Retinal pigment epithelial cell (primary cell): Measurements from ENCODE around the gene POU6F1.

Experiments
- DNase-seq: peaks from one replicate; pipeline ENCODE4 v3.0.0-alpha.2; 2010; ENCODE audit warnings: low read depth
- H3K4me3 ChIP-seq: 2 replicates; pipeline ENCODE4 v1.5.1; 2011; ENCODE audit warnings: mild to moderate bottlenecking, low read length, control low read depth, moderate library complexity
- CTCF ChIP-seq: conservative IDR thresholded peaks from 2 replicates; pipeline ENCODE4 v1.5.1; 2011; ENCODE audit warnings: low read depth, low read length, control low read depth, inconsistent platforms

POU6F1 gene

DNA sequence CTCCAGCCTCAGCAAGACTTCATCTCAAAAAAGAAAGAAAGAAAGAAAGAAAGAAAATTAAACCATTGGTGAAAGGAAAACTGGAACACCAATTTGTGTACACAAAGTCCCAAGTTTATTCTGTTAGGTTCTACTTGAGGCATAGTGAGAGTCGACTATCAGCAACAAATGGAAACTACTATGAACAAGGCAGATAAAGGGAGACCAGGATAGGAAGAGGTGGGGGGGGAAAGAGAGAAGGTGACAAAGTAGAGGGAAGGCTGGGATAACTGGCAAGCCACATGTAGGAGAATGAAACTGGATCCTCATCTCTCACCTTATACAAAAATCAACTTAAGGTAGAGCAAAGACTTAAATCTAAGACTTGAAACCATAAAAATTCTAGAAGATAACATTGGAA lies 70.6 kb downstream of the POU6F1 start:
- no peak overlapping the region for H3K4me3 ChIP-seq
- no peak for TF ChIP-seq CTCF
- no peak for DNase-seq

DNA sequence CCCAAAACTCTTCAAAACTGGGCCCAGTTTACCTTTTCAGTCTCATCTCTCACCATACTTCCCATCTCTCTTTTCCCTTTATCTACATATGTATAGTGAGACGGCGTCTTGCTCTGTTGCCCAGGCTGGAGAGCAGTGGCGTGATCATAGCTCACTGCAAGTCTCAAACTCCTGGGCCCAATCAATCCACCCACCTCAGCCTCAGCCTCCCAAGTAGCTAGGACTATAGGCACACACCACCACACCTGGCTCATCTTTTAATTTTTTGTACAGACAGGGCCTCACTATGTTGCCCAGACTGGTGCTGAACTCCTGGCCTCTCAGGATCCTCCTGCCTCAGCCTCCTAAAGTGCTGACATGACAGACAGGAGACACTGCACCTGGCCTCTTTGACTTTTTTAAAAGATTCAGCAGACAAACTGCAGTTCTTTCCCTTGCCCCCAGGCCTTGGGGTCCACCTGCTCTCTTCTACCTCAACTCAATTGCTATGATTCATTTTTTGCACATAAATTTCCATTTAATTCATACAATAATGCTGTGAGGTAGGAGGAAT lies 78.5 kb downstream of the POU6F1 start:
- no peak overlapping the region for H3K4me3 ChIP-seq
- no peak for TF ChIP-seq CTCF
- DNase-seq: no peak
